Fibroblast of skin of left biceps (primary cell): ENCODE results near the gene SFXN3.

Experiments used
- DNase-seq, 2 experiments: peaks; one replicate each; pipeline ENCODE4 v3.0.0-alpha.2; 2013; ENCODE audit warnings: low read depth in 2 of 2

Gene SFXN3

GRCh38 chr10:101060036-101060950 lies 29.3 kb downstream of the SFXN3 start:
- DNase-seq, result peak; percentile 89 to 90

GRCh38 chr10:101060951-101061623 lies 30.1 kb downstream of the SFXN3 start:
- DNase-seq, result peak; percentile 85 to 86

DNA sequence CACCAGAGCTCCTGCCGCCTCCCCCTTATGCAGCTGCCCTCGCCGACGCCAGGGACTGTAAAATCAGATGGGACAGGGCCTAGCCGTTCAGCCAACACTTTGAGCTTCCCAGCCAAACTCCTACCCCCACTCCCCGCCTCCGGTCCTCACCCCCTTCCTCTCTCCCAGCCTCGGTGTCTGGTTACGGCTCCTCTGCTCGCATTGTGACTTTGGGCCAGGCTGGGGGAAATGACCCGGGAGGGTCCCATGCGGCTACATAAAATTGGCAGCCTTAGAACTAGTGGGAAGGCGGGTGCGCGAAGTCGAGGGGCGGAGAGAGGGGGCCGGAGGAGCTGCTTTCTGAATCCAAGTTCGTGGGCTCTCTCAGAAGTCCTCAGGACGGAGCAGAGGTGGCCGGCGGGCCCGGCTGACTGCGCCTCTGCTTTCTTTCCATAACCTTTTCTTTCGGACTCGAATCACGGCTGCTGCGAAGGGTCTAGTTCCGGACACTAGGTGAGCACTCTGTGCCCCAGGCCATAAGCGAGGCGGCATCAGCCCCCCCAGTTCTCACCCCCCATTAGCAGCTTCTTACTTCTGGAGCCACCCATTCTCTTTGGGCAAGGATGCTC lies 30.7 kb downstream of the SFXN3 start, which contains the start of gene KAZALD1:
TSS of gene KAZALD1 (plus strand) at position 366 of the 608 bp plus-strand sequence. CDS start 604 bp downstream, outside the sequence.
- peak; percentile 59 to 64 for DNase-seq

DNA sequence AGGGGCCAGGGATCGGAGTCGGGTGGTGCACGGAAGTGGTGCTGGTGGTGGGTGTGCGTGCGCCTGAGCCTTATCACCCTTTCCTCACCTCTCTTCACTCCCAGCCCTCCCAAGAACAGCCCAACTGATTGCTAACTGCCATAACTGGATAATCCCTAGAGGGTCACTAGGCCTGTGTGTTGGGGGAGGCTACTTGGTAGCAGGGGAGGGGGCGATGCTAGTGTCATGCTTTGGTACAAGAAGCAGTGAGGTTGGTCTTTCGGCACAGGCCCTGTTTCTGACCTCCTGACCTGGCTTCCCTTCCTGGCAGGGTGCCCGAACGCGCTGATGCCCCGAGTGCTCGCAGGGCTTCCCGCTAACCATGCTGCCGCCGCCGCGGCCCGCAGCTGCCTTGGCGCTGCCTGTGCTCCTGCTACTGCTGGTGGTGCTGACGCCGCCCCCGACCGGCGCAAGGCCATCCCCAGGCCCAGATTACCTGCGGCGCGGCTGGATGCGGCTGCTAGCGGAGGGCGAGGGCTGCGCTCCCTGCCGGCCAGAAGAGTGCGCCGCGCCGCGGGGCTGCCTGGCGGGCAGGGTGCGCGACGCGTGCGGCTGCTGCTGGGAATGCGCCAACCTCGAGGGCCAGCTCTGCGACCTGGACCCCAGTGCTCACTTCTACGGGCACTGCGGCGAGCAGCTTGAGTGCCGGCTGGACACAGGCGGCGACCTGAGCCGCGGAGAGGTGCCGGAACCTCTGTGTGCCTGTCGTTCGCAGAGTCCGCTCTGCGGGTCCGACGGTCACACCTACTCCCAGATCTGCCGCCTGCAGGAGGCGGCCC lies 31.4 kb downstream of the SFXN3 start:
- no peak for DNase-seq

GRCh38 chr10:101063050-101063525 lies 32.1 kb downstream of the SFXN3 start:
- no peak for DNase-seq

GRCh38 chr10:101063548-101064414 lies 32.7 kb downstream of the SFXN3 start:
- no peak for DNase-seq

GRCh38 chr10:101064415-101065030 lies 33.5 kb downstream of the SFXN3 start:
- no peak for DNase-seq

DNA sequence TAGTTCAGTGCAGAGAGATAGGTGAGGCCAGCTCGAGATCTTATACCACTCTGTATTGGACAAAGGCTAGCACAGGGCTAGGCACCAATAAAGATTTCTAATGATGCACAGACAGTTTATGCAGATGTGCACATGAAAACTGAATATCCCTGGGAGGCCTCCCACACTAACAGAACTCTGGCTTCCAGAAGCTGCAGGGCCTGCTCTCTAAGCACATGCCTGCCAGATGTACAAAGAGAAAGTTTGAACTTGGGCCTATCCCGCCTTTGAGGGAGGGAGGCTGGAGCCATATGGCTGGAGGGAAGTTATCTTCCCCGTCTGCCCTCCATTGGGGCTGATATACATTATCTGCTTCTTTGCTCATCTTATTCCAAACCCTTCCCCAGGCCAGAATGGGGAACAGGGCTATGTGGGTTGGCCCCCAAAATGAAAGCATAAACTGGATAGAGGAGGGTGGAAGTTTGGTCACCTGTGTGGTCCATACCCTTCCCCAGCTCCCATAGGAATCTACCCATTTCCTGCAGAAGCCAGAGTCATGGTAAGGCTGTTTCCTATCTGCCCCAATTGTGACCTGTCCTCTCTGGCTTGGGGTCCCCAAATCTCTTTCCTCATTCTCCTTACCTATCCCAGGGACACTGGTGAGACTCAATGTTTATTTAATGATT lies 34.6 kb downstream of the SFXN3 start:
- DNase-seq, result peak in 1 of 2 experiments; percentile 40

DNA sequence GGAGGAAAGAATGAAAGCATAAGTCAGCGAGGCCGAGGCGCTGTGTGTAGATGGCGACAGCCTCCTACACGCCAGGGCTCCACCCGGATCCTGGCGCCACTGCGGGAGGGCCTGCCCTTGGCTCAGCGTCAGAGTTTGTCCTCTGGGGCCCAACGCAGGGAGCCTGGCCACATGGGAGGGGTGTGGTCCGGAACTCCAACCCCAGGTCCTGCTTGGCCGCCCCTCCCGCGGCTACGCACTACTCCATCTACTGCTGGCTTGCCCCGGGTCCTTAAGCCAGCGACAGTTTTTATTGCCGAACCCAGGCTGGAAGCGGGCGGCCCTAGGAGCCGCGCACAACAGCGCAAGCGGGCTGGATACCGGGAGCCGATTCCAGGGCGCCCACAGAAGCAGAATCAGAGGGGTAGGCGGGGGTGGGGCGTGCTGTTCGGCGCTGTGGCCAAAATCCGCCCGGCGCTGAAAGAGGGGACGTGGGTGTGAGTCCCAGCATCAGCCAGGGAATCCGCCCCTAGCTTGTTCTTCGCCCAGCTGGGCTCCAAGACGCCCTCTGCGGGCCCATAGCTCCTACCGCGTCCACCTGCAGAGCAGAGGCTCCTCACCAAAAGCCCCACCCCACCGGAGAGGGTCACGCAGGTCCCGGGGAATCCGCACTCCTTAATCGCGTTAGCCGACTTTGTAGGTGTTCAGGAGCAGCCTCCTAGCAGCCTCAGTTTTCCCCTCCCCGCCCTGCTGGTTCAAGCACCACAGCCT lies 35.3 kb downstream of the SFXN3 start:
- DNase-seq, result no peak

DNA sequence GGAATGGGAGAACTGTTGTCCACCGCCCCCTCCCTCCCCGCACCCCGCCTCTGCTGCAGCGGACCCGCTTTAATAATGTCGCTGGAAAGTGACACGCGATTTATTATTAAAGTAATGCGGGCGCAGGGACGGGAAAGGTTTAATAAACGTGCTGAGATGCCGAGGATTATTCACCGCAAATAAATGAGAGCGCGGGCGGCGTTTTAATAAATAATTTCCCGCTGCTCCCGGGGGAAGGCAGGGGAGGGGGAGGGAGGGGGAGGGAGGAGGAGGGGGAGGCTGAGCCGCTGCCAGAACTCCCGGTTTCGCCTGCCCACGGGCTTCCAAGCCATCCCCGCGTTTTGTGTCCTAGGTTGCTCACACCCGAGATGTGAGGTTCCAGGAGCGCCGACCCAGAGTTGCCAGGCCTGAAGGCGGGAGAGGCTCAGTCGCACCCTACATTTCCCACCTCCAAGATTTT lies 35.9 kb downstream of the SFXN3 start:
- DNase-seq, result no peak

- no peak for DNase-seq
These were observed 36.5 kb downstream of the SFXN3 start for GRCh38 chr10:101067356-101068083.

DNA sequence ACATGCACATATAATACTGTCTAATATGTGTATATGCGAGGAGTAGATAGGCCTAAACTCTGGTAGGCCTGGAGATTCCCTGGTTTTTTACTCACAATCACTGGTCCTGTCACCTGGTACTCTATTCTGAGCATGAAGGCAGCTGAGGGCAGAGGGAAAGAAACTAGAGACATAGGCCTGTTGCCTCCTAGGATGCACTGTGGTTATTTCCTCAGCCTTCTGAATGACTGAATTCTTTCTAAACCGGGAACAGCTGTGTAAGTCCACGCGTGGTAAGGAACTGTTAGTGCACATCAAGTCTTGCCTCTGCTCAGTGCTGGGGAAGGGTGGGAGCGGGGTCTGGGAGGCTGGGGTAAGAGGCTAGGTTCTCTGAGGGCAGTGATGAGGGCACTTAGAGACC lies 38.4 kb downstream of the SFXN3 start:
- no peak for DNase-seq

GRCh38 chr10:101070098-101070497 lies 39.1 kb downstream of the SFXN3 start:
- no peak for DNase-seq

DNA sequence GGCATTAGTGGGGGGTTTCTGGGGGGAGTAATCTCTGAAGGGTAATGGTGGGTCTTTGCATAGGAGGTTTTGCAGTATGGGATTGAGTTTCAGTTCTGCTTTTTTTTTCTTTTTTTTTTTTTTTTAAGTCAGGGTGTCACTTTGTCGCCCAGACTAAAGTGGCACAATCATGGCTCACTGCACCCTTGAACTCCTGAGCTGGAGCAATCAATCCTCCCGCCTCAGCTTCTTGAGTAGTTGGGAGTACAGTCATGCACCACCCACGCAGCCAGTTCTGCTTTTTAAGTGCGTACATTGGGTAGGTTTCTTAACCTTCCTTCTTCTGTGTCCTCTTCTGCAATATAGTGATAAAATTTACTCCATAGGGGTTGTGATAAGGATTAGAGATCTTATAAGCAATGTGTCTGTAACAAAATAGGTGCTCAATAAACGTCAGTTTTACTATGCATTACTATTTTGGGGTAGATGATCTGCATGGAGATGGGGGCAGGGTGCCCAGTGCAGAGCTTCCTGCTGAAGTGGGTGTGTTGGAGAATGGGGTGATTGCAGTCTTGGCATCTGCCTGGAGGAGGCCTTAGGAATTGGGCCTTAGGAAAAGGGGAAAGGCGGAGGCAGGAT lies 40.3 kb downstream of the SFXN3 start:
- no peak for DNase-seq

- DNase-seq, result no peak
These were observed 40.9 kb downstream of the SFXN3 start for GRCh38 chr10:101071885-101072433.

- DNase-seq, result no peak
These were observed 41.9 kb downstream of the SFXN3 start for GRCh38 chr10:101072923-101073322.

DNA sequence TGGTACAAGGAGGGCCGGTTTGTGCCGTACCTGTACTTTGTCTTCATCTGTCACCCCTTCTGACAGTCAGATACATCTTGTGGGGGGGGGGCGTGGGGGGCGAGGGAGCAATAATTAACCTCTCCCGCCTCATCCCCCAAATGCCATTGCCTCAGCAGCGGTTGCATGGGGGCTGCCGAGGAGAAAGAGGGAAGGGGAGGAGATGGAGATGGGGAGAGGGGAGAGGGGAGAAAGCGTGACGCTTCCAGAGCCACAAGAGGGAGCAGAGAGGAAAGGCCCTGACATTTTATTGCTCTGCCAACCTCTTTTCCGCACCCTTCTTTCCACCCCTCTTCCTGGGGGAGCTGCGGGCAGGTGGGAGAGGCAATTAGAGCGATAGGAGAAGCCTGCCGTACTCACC lies 42.6 kb downstream of the SFXN3 start:
- no peak for DNase-seq
